ENCODE measurements around the gene ANKRD65. TPM values are rescaled to one million over a fixed set of nuclear protein-coding genes. Genes with fewer than 3 reads are reported as not detected.

ANKRD65 gene
- total RNA-seq, 1 experiment from 2014 or later = 14.7 TPM

Other genes starting within 250 kb of the ANKRD65 start
- gene TTLL10, start 247.4 kb downstream of the ANKRD65 start, total RNA-seq (2021) = 4.0 and 5.8 TPM in 2 replicates
- 6.9 and 14.1 TPM in 2 replicates for gene TNFRSF18, start 214.7 kb downstream of the ANKRD65 start, total RNA-seq (2021)
- gene TNFRSF4, start 207.1 kb downstream of the ANKRD65 start, total RNA-seq (2021) = 0.20 and 0.38 TPM in 2 replicates
- 133 and 139 TPM in 2 replicates for gene SDF4, start 189.3 kb downstream of the ANKRD65 start, total RNA-seq (2021)
- 16.2 and 20.8 TPM in 2 replicates for gene B3GALT6, start 189.0 kb downstream of the ANKRD65 start, total RNA-seq (2021)
- gene C1QTNF12, start 174.6 kb downstream of the ANKRD65 start, total RNA-seq (2021) = 5.2 and 11.8 TPM in 2 replicates
- gene UBE2J2, start 147.4 kb downstream of the ANKRD65 start, total RNA-seq (2021) = 54.2 and 55.0 TPM in 2 replicates
- gene SCNN1D, start 140.8 kb downstream of the ANKRD65 start, total RNA-seq (2021) = 4.2 and 4.3 TPM in 2 replicates
- 53.5 and 54.8 TPM in 2 replicates for gene ACAP3, start 113.3 kb downstream of the ANKRD65 start, total RNA-seq (2021)
- 18.0 and 18.9 TPM in 2 replicates for gene PUSL1, start 112.7 kb downstream of the ANKRD65 start, total RNA-seq (2021)
- gene INTS11, start 96.6 kb downstream of the ANKRD65 start, total RNA-seq (2021) = 130 and 150 TPM in 2 replicates
- gene CPTP, start 96.5 kb downstream of the ANKRD65 start, total RNA-seq (2021) = 33.7 and 37.0 TPM in 2 replicates
- gene TAS1R3, start 90.0 kb downstream of the ANKRD65 start, total RNA-seq (2021) = 0.57 and 1.2 TPM in 2 replicates
- gene DVL1, start 71.9 kb downstream of the ANKRD65 start, total RNA-seq (2021) = 95.8 and 98.4 TPM in 2 replicates
- 0.55 and 0.80 TPM in 2 replicates for gene MXRA8, start 62.7 kb downstream of the ANKRD65 start, total RNA-seq (2021)
- 164 and 210 TPM in 2 replicates for gene AURKAIP1, start 46.1 kb downstream of the ANKRD65 start, total RNA-seq (2021)
- 162 and 183 TPM in 2 replicates for gene CCNL2, start 21.9 kb downstream of the ANKRD65 start, total RNA-seq (2021)
- 90.5 and 90.8 TPM in 2 replicates for gene MRPL20, start 14.0 kb downstream of the ANKRD65 start, total RNA-seq (2021)
- gene VWA1, start 14.4 kb upstream of the ANKRD65 start, total RNA-seq (2021) = 56.6 and 65.9 TPM in 2 replicates
- gene ATAD3C, start 28.4 kb upstream of the ANKRD65 start, total RNA-seq (2021) = 4.0 and 4.2 TPM in 2 replicates
- 28.5 and 32.8 TPM in 2 replicates for gene ATAD3B, start 50.5 kb upstream of the ANKRD65 start, total RNA-seq (2021)
- gene ATAD3A, start 90.9 kb upstream of the ANKRD65 start, total RNA-seq (2021) = 36.6 and 43.6 TPM in 2 replicates
- gene TMEM240, start 119.3 kb upstream of the ANKRD65 start, total RNA-seq (2021) = 4.4 and 8.3 TPM in 2 replicates
- gene SSU72, start 153.6 kb upstream of the ANKRD65 start, total RNA-seq (2021) = 139 and 145 TPM in 2 replicates
- gene FNDC10, start 178.9 kb upstream of the ANKRD65 start, total RNA-seq (2021) = 5.4 and 7.8 TPM in 2 replicates
- 75.0 and 92.8 TPM in 2 replicates for gene MIB2, start 194.2 kb upstream of the ANKRD65 start, total RNA-seq (2021)
- 4.6 and 4.9 TPM in 2 replicates for gene MMP23B, start 210.9 kb upstream of the ANKRD65 start, total RNA-seq (2021)
- gene CDK11B, start 237.7 kb upstream of the ANKRD65 start, total RNA-seq (2021) = 21.2 and 22.5 TPM in 2 replicates

All from PC-9 (cell line).